ENCODE measurements around the gene MAST4. TPM values are rescaled to one million over a fixed set of nuclear protein-coding genes. Genes with fewer than 3 reads are reported as not detected.

The MAST4 gene
- total RNA-seq, 1 donor from 2014 or later = 10.4 TPM

DNA sequence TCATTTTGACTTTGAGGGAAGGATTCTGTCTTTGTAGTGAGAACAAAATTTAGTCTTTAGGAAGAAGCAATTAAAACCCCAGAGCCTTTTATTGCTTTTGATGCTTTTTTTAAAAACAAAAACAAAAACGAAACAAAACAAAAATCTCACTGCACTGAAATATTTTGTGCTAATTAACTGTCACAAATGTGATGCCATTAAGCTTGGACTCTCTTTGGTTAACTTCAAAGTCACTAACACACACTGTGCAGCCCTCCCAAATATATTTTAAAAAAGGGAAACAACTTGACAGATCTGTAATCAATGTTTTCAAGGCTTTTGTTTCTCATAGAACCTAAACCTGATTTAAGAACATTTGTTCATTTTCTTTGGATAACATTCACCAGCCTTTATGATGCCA is 290.7 kb downstream of the MAST4 start:
- Histone ChIP-seq H3K36me3 (ENCODE audit: control insufficient read depth in 3 of 3, insufficient read depth in 3 of 3, low read length in 3 of 3) (no peaks in the 10 kb centered on the region), H3K4me1 (ENCODE audit: control insufficient read depth in 3 of 3, insufficient read depth in 3 of 3, low read length in 3 of 3) (peaks cover 0 to 9% (median 0%) of the 10 kb centered on the region in 3 donors), H3K9me3 (ENCODE audit: control insufficient read depth in 3 of 3, low read length in 3 of 3) (no peaks in the 10 kb centered on the region), H3K9ac (ENCODE audit: low read depth in 1 of 3, low read length in 3 of 3) (no peak overlapping the region), H3K27me3 (ENCODE audit: control insufficient read depth in 3 of 3, insufficient read depth in 3 of 3, low read length in 3 of 3) (no peaks in the 10 kb centered on the region), H3K27ac (ENCODE audit: low read depth, low read length) (no peak overlapping the region), H3K4me3 (ENCODE audit: low read length in 3 of 3) (no peak overlapping the region)

DNA sequence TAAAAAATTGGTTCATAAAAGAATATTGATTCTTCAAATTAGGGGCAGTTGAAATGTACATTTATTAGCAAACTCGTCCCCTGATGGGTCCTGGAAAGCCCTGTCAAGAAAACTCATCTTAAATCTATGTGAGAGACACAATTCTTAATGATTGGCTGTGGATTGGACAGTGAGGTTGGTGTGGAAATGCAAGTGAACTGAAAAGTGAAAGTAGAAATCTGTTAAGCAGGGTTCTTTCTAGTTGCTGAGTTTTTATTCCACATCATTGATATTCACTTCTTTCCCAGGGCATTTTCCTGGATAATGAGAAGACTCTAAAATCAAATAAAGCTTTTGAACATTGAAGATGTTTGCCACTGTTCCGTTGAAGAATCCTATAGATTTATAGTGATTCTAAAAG is 292.4 kb downstream of the MAST4 start:
- Histone ChIP-seq H3K4me1 (ENCODE audit: control insufficient read depth in 3 of 3, insufficient read depth in 3 of 3, low read length in 3 of 3) (peaks cover 0 to 5% (median 0%) of the 10 kb centered on the region in 3 donors), H3K36me3 (ENCODE audit: control insufficient read depth in 3 of 3, insufficient read depth in 3 of 3, low read length in 3 of 3) (no peaks in the 10 kb centered on the region), H3K9ac (ENCODE audit: low read depth in 1 of 3, low read length in 3 of 3) (no peak overlapping the region), H3K9me3 (ENCODE audit: control insufficient read depth in 3 of 3, low read length in 3 of 3) (no peaks in the 10 kb centered on the region), H3K27ac (ENCODE audit: low read depth, low read length) (no peak overlapping the region), H3K27me3 (ENCODE audit: control insufficient read depth in 3 of 3, insufficient read depth in 3 of 3, low read length in 3 of 3) (no peaks in the 10 kb centered on the region), H3K4me3 (ENCODE audit: low read length in 3 of 3) (peak overlapping the region in 1 of 3 donors; percentile 34)

DNA sequence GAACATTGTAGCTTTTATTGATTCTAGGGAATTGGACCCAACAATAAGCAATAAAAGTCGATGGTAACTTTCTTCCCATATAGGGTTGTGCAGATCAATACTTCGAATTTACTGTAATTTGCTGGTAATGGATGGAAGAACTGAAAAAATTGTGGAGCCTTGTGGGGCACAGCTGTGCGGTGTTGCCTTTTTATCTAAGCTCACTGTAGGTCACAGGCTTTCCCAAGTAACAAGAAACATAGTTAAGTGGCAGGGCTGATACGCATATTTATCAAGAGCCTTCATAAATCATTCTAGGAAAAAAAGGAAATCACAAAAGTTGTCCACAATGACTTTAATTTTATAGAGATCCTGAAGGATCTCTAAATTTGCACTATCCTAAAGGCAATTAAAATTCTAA is 292.9 kb downstream of the MAST4 start:
- Histone ChIP-seq H3K27me3 (ENCODE audit: control insufficient read depth in 3 of 3, insufficient read depth in 3 of 3, low read length in 3 of 3) (no peaks in the 10 kb centered on the region), H3K4me3 (ENCODE audit: low read length in 3 of 3) (peak overlapping the region in 1 of 3 donors; percentile 34), H3K36me3 (ENCODE audit: control insufficient read depth in 3 of 3, insufficient read depth in 3 of 3, low read length in 3 of 3) (no peaks in the 10 kb centered on the region), H3K9me3 (ENCODE audit: control insufficient read depth in 3 of 3, low read length in 3 of 3) (no peaks in the 10 kb centered on the region), H3K27ac (ENCODE audit: low read depth, low read length) (no peak overlapping the region), H3K4me1 (ENCODE audit: control insufficient read depth in 3 of 3, insufficient read depth in 3 of 3, low read length in 3 of 3) (peaks cover 0 to 5% (median 0%) of the 10 kb centered on the region in 3 donors), H3K9ac (ENCODE audit: low read depth in 1 of 3, low read length in 3 of 3) (no peak overlapping the region)

DNA sequence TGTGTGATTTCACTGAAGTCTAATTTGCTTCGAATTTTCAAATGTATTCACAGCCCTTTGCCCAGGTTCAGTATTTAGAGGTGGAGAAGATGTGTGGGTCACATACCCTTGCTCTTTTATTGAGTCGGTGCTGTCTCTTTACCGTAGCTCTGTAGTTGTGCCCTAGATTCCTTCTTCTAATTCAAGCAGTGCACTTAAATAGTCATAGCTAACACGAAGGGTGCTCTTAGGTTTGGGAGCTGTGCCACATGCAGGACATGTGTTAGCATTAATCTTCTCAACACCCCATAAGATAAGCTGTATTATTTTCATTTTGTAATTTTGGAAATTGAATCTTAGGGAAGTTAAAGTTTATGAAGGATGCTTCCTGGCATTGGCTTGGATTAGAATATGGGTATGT is 293.3 kb downstream of the MAST4 start:
- no peak overlapping the region for H3K9ac ChIP-seq (ENCODE audit: low read depth in 1 of 3, low read length in 3 of 3)
- no peak overlapping the region for H3K27ac ChIP-seq (ENCODE audit: low read depth, low read length)
- no peaks in the 10 kb centered on the region for H3K27me3 ChIP-seq (ENCODE audit: control insufficient read depth in 3 of 3, insufficient read depth in 3 of 3, low read length in 3 of 3)
- no peak overlapping the region for H3K4me3 ChIP-seq (ENCODE audit: low read length in 3 of 3)
- no peaks in the 10 kb centered on the region for H3K36me3 ChIP-seq (ENCODE audit: control insufficient read depth in 3 of 3, insufficient read depth in 3 of 3, low read length in 3 of 3)
- H3K9me3 ChIP-seq (ENCODE audit: control insufficient read depth in 3 of 3, low read length in 3 of 3) = no peaks in the 10 kb centered on the region
- peaks cover 0 to 5% (median 0%) of the 10 kb centered on the region in 3 donors for H3K4me1 ChIP-seq (ENCODE audit: control insufficient read depth in 3 of 3, insufficient read depth in 3 of 3, low read length in 3 of 3)

DNA sequence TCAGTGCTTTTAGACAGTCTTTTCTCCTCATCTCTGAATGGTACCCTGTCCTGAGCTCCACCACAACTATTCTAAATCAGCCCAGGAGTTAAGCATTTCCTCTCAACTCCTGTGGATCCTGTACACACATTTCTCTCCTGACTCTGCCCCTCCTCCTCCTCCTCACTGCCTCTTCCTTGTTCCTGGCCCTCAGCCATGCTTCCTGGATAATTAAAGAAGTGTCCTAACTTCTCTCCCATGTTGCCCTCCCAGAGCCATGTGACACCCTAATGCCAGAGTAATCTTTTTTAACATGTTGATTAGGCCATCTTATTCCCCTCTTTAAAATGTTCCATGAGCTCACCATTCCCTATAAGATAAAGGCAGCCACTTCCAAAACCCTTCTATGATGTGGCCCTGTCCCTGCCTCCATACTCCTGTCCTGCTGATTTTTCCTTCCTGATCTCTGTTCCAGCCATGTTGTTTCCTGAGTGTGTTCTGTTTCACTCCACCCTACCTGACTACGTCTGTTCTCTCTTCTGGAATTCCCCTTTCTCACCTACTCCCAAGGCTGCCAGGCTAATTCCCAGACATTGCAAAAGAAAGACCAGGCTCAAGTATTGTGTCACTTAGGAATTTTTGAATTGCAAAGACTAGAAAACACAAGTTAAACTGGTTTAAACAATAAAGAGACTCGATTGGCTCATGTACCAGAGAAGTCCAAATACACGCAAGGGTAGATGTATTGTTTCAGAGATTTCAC is 295.2 kb downstream of the MAST4 start:
- no peak overlapping the region for H3K27ac ChIP-seq (ENCODE audit: low read depth, low read length)
- no peaks in the 10 kb centered on the region for H3K9me3 ChIP-seq (ENCODE audit: control insufficient read depth in 3 of 3, low read length in 3 of 3)
- no peak overlapping the region for H3K9ac ChIP-seq (ENCODE audit: low read depth in 1 of 3, low read length in 3 of 3)
- no peaks in the 10 kb centered on the region for H3K36me3 ChIP-seq (ENCODE audit: control insufficient read depth in 3 of 3, insufficient read depth in 3 of 3, low read length in 3 of 3)
- H3K4me1 ChIP-seq (ENCODE audit: control insufficient read depth in 3 of 3, insufficient read depth in 3 of 3, low read length in 3 of 3) = peaks cover 0 to 5% (median 0%) of the 10 kb centered on the region in 3 donors
- no peak overlapping the region for H3K4me3 ChIP-seq (ENCODE audit: low read length in 3 of 3)
- H3K27me3 ChIP-seq (ENCODE audit: control insufficient read depth in 3 of 3, insufficient read depth in 3 of 3, low read length in 3 of 3) = no peaks in the 10 kb centered on the region

DNA sequence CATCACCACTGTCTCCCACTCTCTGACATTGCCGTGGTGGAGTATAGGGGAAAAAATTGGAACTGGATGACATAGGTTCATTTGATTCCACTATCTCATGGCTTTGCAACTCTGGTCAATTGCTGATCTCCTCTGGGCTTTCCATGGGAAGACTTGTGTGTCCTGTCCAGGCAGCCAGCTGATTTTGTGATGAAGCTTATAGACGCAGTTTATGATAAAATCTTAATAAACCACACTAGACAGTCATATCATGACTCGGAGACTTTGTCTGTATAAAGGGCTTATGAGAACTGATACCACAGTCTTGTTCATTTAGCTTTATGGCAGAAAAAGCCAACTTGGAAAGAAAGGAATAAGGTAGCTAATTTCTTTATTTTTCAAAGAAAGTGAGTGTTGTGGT is 296.5 kb downstream of the MAST4 start:
- Histone ChIP-seq H3K36me3 (ENCODE audit: control insufficient read depth in 3 of 3, insufficient read depth in 3 of 3, low read length in 3 of 3) (no peaks in the 10 kb centered on the region), H3K9me3 (ENCODE audit: control insufficient read depth in 3 of 3, low read length in 3 of 3) (no peaks in the 10 kb centered on the region), H3K9ac (ENCODE audit: low read depth in 1 of 3, low read length in 3 of 3) (no peak overlapping the region), H3K4me1 (ENCODE audit: control insufficient read depth in 3 of 3, insufficient read depth in 3 of 3, low read length in 3 of 3) (peaks cover 0 to 5% (median 0%) of the 10 kb centered on the region in 3 donors), H3K27ac (ENCODE audit: low read depth, low read length) (no peak overlapping the region), H3K27me3 (ENCODE audit: control insufficient read depth in 3 of 3, insufficient read depth in 3 of 3, low read length in 3 of 3) (peaks cover 0 to 2% (median 0%) of the 10 kb centered on the region in 3 donors), H3K4me3 (ENCODE audit: low read length in 3 of 3) (no peak overlapping the region)

DNA sequence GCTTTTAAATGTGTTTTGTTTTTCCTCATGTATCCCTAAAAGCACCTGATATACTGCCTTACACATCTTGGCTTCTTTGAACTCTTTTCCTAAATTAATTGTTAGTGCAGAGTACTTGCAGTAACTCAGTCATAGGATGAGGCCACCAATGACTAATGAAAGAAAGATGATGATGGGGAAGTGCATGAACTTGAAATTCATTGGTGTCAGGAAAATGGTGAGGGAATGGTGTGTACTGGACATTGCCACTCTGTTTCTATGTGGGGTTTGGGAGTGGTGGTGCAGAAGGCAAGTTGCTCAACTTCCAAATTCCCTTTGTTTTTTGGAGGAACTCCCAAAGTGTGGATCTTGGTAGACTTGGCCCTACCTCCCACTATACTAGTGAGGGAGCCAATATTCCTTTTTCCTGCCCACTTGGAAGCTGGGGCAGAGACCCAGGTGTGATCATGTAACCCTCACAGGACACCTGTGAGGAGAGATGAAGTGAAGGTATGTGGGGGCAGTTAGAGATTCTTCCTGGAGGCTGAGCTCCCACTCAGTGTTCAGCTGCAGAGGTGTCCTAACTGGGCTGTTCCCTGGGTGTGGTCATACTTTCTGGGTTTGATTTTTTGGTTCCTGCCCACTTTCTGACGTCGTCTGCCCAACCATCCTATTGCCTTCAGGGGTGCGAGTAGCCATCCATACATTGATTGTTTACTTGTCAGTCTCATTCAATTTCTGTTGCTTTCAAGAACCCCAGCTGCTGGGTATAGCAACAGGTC is 298.5 kb downstream of the MAST4 start:
- no peak overlapping the region for H3K9ac ChIP-seq (ENCODE audit: low read depth in 1 of 3, low read length in 3 of 3)
- no peak overlapping the region for H3K4me3 ChIP-seq (ENCODE audit: low read length in 3 of 3)
- peaks cover 0 to 2% (median 0%) of the 10 kb centered on the region in 3 donors for H3K27me3 ChIP-seq (ENCODE audit: control insufficient read depth in 3 of 3, insufficient read depth in 3 of 3, low read length in 3 of 3)
- no peaks in the 10 kb centered on the region for H3K9me3 ChIP-seq (ENCODE audit: control insufficient read depth in 3 of 3, low read length in 3 of 3)
- H3K4me1 ChIP-seq (ENCODE audit: control insufficient read depth in 3 of 3, insufficient read depth in 3 of 3, low read length in 3 of 3) = peaks cover 0 to 5% (median 0%) of the 10 kb centered on the region in 3 donors
- H3K36me3 ChIP-seq (ENCODE audit: control insufficient read depth in 3 of 3, insufficient read depth in 3 of 3, low read length in 3 of 3) = no peaks in the 10 kb centered on the region
- no peak overlapping the region for H3K27ac ChIP-seq (ENCODE audit: low read depth, low read length)

DNA sequence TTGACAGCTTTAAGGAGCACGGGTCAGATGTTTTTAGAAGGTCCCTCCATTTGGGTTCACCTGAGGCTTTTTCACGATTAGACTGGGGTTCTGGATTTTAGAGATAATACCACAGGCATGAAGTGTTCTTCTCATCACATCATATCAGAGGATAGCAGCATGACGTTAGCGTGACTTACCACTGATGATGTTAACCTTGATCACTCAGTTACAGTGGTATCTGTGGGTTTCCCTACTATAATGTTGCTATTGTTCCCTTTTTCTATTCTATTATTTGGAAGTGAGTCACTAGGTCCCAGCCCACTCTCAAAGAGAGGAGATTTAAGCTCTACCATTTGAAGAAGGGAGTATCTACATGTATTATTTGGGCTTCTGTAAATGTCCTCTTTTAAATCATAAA is 300.0 kb downstream of the MAST4 start:
- H3K9me3 ChIP-seq (ENCODE audit: control insufficient read depth in 3 of 3, low read length in 3 of 3) = no peaks in the 10 kb centered on the region
- H3K27ac ChIP-seq (ENCODE audit: low read depth, low read length) = no peak overlapping the region
- H3K4me1 ChIP-seq (ENCODE audit: control insufficient read depth in 3 of 3, insufficient read depth in 3 of 3, low read length in 3 of 3) = peaks cover 0 to 3% (median 0%) of the 10 kb centered on the region in 3 donors
- no peak overlapping the region for H3K9ac ChIP-seq (ENCODE audit: low read depth in 1 of 3, low read length in 3 of 3)
- peaks cover 0 to 2% (median 0%) of the 10 kb centered on the region in 3 donors for H3K27me3 ChIP-seq (ENCODE audit: control insufficient read depth in 3 of 3, insufficient read depth in 3 of 3, low read length in 3 of 3)
- H3K36me3 ChIP-seq (ENCODE audit: control insufficient read depth in 3 of 3, insufficient read depth in 3 of 3, low read length in 3 of 3) = no peaks in the 10 kb centered on the region
- no peak overlapping the region for H3K4me3 ChIP-seq (ENCODE audit: low read length in 3 of 3)

DNA sequence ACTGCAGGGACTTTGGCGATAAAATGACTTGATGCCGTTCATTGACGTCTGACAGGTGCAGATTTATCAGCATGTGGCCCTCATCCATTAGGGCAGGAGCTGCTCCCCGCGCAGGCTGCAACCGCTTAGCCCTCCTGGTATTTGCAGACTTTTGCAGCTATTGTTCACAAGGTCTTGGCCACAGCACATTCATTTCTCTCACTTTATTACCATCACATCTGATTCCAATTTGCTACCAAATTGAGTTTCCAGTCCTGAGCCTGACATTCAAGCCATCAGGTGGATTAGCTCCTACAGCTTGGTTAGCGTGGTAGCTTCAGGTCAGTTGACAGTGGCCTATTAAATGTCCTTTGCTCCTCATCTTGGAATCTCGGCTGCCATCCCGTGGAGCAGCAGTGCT is 301.2 kb downstream of the MAST4 start:
- Histone ChIP-seq H3K4me3 (ENCODE audit: low read length in 3 of 3) (no peak overlapping the region), H3K27me3 (ENCODE audit: control insufficient read depth in 3 of 3, insufficient read depth in 3 of 3, low read length in 3 of 3) (peaks cover 0 to 2% (median 0%) of the 10 kb centered on the region in 3 donors), H3K4me1 (ENCODE audit: control insufficient read depth in 3 of 3, insufficient read depth in 3 of 3, low read length in 3 of 3) (no peaks in the 10 kb centered on the region), H3K9ac (ENCODE audit: low read depth in 1 of 3, low read length in 3 of 3) (no peak overlapping the region), H3K27ac (ENCODE audit: low read depth, low read length) (no peak overlapping the region), H3K9me3 (ENCODE audit: control insufficient read depth in 3 of 3, low read length in 3 of 3) (no peaks in the 10 kb centered on the region), H3K36me3 (ENCODE audit: control insufficient read depth in 3 of 3, insufficient read depth in 3 of 3, low read length in 3 of 3) (no peaks in the 10 kb centered on the region)
